HG03159 (cell line): ENCODE data around the gene DCUN1D1.
"Not testable (repeated sequence)": the region's sequence is repeated elsewhere in the genome, so short reads cannot be mapped to it uniquely, and the experiment has no call there.

Experiments used
- ATAC-seq: cut with Tn5 transposase; IDR thresholded peaks from one replicate; pipeline ENCODE4 v1.9.1; 2021; ENCODE audit warnings: mild to moderate bottlenecking, moderate library complexity; ENCODE audit not compliant: unreplicated experiment

DCUN1D1 gene

DNA sequence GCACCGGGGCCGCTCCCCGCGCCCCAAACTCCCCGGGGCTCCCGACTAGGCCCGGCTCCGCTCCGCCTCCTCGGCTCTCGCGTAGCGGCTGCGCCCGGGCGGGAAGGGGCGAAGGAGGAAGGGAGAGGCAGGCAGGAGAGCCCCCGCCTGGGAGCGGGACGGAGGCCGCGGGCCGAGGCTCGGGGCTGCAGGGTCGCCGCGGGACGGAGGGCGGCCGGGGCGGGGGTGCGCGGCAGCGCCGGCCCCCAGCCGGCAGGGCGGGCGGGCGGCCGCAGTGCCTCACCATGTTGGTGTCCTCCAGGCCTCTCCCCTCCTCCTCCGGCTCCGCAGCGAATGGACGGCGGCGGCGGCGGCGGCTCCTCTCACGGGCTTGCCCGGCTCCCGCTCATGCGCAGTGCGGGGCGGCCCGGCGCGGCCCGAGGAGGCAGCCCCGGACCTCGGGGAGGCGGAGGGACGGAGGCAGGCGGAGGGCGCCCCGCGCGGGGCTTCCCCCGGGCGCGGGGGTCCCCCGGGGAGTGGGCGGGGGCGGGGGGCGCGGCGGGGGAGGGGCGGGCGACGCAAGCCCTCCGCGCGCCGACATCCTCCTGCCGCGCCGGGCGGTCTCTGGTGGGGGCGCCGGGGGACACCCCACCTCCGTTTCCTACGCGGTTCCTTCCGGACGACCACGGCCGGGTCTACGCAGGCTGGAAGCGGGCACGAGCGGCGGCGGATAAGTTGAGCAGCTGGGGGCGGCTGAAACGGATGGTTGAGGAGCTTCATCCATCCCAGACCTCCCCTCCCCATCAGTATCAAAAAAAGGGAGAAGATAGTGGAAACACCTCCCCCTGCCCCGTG, at the start of gene DCUN1D1:
Gene DCUN1D1, minus strand, starts transcription at position 335 of the 834 bp plus-strand sequence. Its CDS starts 49 bp downstream, at position 286.
- ATAC-seq, result peak; percentile 85

DNA sequence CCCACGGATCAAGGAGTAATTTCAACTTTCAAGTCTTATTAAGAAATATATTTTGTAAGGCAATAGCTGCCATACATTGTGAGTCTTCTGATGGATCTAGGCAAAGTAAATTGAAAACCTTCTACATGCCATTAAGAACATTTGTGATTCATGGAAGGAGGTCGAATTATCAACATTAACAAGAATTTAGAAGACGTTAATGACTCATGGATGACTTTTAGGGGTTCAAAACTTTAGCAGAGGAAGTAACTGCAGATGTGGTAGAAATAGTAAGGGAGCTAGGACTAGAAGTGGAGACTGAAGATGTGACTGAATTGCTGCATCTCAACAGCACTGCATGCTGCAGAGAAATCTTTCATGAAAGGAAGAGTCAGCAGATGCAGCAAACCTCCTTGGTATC, 48.1 kb upstream of the DCUN1D1 start:
- ATAC-seq, result no peak

DNA sequence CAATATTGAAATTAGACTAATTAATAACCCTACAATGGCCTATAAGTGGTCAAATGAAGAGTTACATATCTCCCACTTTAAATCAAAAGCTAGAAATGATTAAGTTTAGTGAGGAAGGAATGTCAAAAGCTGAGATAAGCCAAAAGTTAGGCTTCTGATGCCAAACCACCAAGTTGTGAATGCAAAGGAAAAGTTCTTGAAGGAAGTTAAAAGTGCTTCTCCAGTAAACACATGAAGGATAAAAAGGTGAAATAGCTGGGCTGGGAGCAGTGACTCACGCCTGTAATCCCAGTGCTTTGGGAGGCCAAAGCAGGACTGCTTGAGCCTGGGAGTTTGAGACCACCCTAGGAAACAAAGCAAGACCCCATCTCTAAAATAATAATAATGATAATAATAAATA, 46.9 kb upstream of the DCUN1D1 start:
- ATAC-seq, result no peak

DNA sequence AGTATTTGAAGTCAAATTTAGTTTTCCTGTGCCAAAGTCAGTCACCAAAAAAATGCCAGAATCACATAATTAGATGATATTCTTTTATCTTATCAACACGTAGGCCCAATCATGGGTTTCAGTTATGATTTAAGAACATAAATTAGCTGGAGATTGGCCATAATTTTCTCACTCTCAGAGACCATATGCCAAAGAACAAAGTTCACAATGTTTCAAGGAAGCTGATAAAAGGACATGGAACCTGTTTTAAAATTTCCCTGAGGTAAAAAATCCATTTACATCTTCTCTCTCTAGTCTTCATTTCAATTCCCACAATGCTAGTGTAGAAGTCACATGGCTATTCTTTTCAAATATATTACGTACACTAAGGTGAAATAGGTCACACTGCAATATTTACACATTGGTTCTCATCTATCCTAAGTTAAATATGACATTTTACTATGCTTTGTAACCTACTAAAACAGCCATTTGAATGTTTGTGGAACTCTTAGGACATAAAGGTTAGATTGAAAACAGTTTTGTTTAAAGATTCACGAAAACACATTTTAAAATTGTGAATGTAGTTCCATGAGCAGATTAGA, 42.7 kb upstream of the DCUN1D1 start:
- ATAC-seq, result no peak

DNA sequence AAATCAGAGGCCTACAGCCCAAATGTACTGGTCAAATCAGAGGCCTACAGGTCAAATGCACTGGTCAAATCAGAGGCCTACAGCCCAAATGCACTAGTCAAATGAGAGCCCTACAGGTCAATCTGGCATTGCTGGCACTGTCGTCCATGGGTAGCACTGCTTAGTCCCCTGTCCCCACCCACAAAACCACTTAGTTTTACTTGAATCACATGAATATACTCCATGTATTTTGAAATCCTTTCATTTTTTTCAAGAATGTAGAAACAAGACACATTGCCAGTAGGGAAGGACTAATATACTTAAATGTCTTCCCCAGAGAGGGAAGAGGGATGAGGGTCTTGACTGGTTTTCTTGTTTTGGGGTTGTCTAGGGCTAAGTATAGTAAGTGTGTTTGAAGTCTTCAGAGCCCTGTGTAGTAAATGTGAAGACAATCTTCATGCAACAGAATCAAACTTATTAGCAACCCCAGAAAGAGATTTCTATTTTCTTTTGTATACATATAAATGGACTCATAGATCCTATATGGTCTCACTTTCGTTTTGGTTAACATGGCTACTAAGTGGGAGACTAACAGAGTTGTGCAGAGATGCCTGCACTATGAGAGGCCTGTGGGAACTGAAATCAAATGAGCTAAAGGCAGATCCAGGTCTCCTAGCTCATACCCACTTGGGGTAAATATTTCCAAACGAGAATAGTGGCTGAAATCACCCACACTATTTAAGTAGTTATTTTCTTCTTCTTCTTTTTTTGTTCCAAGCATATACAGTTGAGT, 38.3 kb upstream of the DCUN1D1 start:
- ATAC-seq, result no peak

DNA sequence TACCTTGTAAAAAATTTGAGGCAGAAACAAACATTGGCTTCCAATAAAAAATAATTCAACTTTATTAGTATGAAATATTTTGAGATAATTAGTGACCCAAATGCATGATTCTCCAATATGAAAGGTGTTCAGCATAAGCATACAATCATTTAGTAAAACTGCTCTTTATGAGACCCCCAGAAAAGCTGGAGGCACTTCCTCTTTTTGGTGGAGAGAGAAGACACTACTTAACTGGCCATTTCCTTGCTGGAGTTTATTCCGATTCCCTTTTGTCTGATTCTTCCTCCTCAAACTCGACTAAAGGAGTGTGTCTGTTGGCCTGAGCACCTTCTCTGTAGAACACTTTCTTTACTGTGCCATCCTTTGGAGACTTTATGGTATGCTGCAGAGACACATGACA, 34.8 kb upstream of the DCUN1D1 start:
- ATAC-seq, result no peak

DNA sequence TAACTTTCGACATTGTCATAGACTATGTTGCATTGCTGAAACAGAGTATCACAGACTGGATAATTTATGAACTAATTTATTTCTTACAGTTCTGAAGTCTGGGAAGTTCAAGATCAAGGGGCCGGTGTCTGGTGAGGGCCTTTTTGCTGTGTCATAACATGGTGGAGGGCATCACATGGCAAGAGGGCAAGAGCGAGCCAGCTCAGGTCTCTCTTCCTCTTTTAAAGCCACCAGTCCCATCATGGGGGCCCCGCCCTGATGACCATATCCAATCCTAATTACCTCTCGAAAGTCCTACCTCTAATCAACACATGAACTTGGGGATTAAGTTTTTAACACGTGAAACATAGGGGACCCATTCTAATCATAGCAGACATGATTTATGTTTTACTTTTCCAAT, 33.5 kb upstream of the DCUN1D1 start:
- ATAC-seq, result no peak

DNA sequence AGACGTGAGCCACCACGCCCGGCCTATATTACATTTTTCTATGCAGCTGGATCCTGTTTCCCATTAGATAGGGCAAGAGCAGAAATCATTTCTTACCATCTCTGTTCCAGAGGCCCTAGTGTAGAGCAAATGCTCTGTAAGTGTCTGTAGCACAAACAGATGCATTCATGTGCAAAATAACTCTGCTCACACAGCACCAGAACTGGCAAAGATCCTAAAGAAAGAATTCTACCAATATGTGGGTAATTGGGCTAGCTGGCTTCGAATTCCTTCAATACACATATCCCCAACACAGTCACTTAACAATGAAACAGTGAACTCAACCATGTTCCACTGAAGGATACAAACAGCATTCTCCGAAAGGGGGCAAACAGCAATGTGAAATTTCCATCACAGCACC, 32.7 kb upstream of the DCUN1D1 start:
- no peak for ATAC-seq

DNA sequence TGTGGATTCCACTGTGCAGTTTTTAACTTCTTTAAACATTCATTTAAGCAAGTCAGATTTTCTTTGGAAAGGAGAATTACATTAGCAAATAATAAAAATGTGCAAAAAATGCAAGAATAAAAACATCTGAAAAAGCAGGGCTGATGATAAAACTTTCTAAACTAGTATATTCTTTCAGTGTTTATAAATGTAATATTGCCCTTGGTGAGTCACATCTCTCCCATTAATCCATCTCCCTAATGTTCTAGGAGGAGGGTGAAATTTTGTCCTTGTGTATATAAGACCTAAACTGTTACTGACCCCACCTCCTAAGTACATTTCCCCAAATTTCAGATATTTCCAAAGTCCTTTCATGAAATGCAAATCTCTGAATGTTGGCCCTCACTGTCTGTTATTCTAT, 28.5 kb upstream of the DCUN1D1 start:
- no peak for ATAC-seq

DNA sequence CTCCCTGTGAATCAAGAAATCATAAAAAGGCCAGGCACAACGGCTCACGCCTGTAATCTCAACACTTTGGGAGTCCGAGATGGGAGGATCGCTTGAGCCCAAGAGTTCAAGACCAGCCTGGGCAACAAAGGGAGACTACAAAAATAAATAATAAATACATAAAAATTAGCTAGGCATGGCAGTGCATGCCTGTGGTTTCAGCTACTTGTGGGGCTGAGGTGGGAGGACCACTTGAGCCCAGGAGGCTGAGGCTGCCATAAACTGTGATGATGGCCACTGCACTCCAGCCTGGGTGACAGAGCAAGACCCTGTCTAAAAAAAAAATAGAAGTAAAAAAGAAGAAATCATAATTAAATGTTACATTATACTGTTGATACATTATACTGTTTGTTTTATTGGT, 28.0 kb upstream of the DCUN1D1 start:
- no peak for ATAC-seq

DNA sequence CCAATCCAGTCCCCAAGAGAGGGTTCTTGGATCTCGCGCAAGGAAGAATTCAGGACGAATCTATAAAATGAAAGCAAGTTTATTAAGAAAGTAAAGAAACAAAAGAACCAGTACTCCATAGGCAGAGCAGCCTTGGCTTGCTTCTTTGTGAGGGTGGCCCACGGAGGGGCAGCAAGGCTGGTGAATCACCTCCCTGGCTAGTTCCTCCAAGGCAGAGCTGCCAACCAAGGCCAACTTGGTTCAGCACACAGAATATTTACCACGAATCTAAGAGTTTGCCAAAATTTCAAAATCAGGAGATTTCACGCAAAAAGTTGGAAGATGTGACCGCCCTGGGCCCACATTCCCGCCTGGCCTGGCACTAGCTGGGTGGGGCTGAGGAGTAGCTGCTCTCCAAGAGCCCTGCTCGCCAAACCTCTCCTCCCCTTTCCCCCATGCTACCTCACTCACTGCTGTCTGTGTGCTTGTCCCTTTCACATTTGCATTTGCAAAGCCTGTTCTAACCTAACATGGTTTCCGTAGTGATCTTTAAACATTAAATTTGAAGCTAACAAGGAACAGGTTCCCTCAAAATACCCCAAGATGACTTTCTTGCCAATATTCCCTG, 26.2 kb upstream of the DCUN1D1 start:
- ATAC-seq, result no peak

DNA sequence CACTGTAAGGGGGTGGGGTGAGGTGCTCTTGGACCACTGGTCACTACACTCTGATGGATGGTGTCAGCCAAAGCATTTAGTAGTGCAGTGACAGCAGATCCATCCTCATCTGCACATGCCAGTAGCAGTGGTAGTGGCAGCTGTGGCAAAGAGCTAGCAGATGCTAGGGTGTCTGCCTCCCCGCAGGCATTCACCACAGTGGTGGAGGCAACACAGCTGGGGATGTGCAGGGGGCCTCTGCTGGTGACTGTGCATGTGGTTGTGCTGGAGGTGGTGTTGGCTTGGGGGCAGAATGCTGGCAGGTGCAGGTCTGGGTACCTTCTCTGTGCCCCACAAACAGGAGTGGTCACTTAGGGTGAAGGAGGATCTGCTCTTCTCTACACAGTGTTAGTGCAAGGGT, 19.4 kb upstream of the DCUN1D1 start:
- ATAC-seq, result no peak

DNA sequence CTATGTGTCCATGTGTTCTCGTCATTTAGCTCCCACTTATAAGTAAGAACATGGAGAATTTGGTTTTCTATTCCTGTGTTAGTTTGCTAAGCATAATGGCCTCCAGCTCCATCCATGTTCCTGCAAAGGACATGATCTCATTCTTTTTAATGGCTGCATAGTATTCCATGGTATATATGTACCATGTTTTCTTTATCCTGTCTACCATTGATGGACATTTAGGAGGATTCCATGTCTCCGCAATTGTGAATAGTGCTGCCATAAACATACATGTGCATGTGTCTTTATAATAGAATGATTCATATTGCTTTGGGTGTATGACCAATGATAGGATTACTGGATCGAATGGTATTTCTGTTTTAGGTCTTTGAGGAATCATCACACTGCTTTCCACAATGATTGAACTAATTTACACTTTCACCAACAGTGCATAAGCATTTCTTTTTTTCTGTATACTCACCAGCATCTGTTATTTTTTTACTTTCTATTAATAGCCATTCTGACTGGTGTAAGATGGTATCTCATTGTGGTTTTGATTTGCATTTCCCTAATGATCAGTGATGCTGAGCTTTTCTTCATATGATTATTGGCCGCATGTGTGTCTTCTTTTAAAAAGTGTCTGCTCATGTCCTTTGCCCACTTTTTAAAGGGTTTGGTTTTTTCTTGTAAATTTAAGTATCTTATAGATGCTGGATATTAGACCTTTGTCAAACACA, 13.3 kb upstream of the DCUN1D1 start:
- ATAC-seq, result not testable (repeated sequence)

DNA sequence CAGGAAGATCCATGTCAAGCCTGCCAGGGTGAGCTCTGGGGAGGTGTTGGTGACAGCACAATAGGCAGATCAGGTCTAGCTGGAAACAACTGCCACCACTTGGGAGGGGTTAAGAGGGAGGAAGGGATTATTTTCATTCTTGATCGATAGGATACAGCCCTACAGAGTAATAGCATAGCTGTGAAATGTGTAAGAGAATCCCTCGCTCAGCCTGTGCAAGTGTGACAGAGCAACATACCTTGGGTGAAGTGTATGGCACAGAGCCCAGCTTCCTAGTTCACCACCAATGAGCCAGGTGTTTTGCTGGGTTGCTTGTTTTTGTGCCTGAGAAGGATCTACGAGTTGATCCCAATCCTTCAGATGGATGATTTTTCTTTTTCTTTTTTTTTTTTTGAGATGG, 9.2 kb upstream of the DCUN1D1 start:
- no peak for ATAC-seq

DNA sequence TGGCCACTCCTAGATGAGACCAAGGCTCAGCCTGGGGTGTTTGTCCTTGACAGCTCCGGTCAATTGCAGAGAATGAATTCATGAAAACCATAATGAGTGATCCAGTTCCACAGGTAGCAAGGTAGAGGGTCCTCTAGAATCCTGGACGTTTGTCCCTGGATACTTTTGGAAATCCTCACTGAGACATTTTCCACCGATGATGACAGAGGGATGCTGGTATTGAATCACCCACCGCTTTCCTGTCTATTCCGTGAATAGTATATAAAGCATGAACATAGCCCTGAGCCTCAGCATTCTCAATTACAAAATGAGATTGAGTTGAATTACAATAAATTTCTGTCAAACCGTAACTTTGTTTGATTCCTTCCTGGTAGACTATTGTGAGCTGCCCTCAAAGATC, 5.7 kb upstream of the DCUN1D1 start:
- ATAC-seq, result no peak

DNA sequence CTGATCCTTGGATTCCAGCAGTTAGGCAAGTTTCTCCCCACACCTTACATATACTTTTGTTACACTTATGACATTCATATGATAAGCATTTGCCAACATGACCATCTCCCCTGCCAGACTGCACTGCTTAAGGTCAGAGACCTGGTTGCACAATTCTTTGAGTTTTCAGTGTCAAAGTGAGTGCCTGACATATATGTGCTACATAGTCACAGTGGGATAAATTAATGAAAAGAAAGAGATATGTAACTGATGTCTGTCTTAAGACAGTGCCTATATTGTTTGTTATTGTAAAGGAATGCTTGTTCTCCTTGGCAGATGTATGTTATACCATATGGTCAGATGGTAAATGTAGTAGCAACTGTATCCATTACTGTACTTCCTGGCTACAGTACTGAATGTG, 3.5 kb upstream of the DCUN1D1 start:
- ATAC-seq, result no peak

DNA sequence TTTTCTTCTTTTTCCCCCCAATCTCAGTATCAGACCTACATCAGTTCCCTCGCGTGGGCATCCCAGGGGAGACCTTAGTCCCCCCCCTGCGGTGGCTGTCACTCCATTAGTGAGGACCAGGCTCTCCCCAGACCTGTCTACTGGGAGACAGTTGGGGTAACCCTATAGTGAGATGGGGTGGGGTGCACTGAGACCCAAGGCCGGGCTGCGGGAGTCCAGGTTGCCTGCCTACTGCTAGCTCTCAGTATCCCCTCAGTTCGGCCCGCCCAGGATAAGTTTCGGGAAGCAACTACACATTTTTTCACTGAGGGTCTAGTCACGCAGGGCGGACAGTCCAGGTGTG, 671 bp upstream of the DCUN1D1 start:
- ATAC-seq, result peak; percentile 1

DNA sequence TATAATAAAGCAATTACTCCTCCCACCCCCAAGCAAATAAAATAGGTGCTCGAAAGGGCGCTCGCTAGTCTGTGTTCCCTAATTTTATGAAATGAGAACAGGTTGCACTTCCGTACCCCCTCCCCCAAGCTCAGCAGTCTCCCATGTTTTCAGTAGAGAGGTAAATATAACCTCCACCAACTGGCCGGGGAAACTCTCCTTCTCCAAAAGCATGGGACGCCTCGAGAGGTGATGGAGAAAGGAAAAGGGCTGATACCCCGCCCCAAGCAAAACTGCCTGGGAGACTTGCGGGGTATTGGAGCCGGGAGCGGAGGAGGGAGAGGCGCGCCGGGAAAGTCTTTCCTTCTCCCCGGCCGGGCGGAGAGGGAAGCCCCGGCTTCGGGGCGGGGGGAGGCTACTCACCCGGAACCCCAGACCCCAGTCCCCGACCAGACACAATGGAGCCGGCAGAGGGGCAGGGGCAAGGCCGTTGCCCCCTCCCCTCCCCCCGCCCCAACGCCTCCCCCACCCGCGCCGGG, 605 bp downstream of the DCUN1D1 start:
- peak; percentile 30 for ATAC-seq

DNA sequence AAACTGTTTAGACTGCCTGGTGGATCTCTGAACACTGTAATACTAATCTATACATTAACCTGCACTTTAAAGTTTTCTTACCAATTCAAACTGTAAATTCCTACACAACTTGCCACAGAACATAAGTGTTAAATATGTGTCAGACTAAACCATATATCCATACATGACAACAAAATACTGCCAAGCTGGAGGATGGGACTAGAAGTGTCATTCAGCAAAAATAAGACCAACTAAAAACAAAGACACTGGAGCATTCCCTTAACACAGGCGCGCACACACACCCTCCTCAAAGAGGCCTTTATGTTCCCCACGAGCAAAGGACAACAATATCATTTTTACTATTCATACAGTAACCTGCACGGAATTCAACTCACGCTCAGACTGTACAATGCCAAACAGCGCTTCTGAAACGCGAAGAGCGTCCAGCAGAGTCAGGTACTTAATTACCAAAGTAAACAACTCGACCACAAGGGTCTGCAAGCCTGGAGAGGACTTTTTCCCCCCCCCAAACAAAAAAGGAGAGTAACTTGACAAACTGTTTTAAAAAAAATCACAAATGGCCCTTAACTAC, 1.1 kb downstream of the DCUN1D1 start:
- no peak for ATAC-seq

DNA sequence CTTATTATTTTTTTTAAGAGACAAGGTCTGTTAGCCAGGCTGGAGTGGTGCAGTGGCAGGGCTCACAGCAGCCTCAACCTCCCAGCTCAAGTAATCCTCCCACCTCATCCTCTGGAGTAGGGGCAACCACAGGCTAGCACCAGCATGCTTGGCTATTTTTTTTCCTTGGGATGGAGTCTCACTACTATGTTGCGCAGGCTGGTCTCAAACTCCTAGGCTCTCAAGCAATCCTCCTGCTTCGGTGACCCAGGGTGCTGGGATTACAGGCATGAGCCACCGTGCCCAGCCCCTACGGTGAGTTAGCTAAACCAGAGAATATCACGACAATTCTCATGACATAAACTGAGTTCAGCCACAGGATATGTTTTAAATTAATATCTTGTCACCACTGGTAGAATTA, 2.0 kb downstream of the DCUN1D1 start:
- no peak for ATAC-seq
